Neural progenitor cell (in vitro differentiated cells): ENCODE results near the gene SARDH. TPM values are rescaled to one million over a fixed set of nuclear protein-coding genes. Genes with fewer than 3 reads are reported as not detected.
A peak's percentile ranks its signal among the peaks of the same experiment; 100 is the strongest.

Source experiments
- DNase-seq: peaks from one replicate; pipeline ENCODE4 v3.0.0-alpha.2; 2016; ENCODE audit warnings: low spot score
- H2AFZ ChIP-seq: fragments of 200-600 bp; sonication (generic); replicated peaks from 2 replicates; pipeline ENCODE4 v1.6.1; 2016; ENCODE audit warnings: antibody characterized with exemption
- H3F3A ChIP-seq: fragments of 200-600 bp; sonication (generic); 2 replicates; pipeline ENCODE4 v1.6.1; 2016; ENCODE audit warnings: antibody characterized with exemption, low read depth
- H3K27ac ChIP-seq: fragments of 200-600 bp; sonication (generic); 2 replicates; pipeline ENCODE4 v1.5.1; 2016; ENCODE audit warnings: mild to moderate bottlenecking
- H3K27me3 ChIP-seq: fragments of 200-600 bp; sonication (generic); 2 replicates; pipeline ENCODE4 v1.6.1; 2016; ENCODE audit warnings: mild to moderate bottlenecking, moderate library complexity
- H3K36me3 ChIP-seq: fragments of 200-600 bp; sonication (generic); 2 replicates; pipeline ENCODE4 v1.5.1; 2016
- H3K4me1 ChIP-seq: fragments of 200-600 bp; sonication (generic); 2 replicates; pipeline ENCODE4 v1.6.1; 2016; ENCODE audit warnings: mixed run types
- H3K4me2 ChIP-seq: fragments of 200-600 bp; sonication (generic); 2 replicates; pipeline ENCODE4 v1.6.1; 2016
- H3K4me3 ChIP-seq: fragments of 200-600 bp; sonication (generic); 2 replicates; pipeline ENCODE4 v1.5.1; 2016
- H3K79me2 ChIP-seq: fragments of 200-600 bp; sonication (generic); 2 replicates; pipeline ENCODE4 v1.6.1; 2016; ENCODE audit warnings: low read depth
- H3K9ac ChIP-seq: fragments of 200-600 bp; sonication (generic); 2 replicates; pipeline ENCODE4 v1.6.1; 2016
- H3K9me3 ChIP-seq: fragments of 200-600 bp; sonication (generic); 2 replicates; pipeline ENCODE4 v1.5.1; 2016; ENCODE audit warnings: low read depth
- H4K20me1 ChIP-seq: fragments of 200-600 bp; sonication (generic); 2 replicates; pipeline ENCODE4 v1.6.1; 2016; ENCODE audit warnings: low read depth
- H3K27ac Mint-ChIP-seq: 3 replicates; pipeline ENCODE4 v1.8.0; 2021; ENCODE audit warnings: mixed read lengths
- H3K27me3 Mint-ChIP-seq: 2 replicates; pipeline ENCODE4 v1.8.0; 2022; ENCODE audit warnings: low read depth, mild to moderate bottlenecking, inconsistent platforms, moderate library complexity, mixed read lengths; ENCODE audit not compliant: insufficient read depth
- H3K36me3 Mint-ChIP-seq: 3 replicates; pipeline ENCODE4 v1.8.0; 2021; ENCODE audit warnings: mixed read lengths
- H3K4me1 Mint-ChIP-seq: 3 replicates; pipeline ENCODE4 v1.8.0; 2021; ENCODE audit warnings: mixed read lengths
- H3K4me3 Mint-ChIP-seq: 3 replicates; pipeline ENCODE4 v1.8.0; 2021; ENCODE audit warnings: mild to moderate bottlenecking, moderate library complexity, mixed read lengths
- H3K9me3 Mint-ChIP-seq: 3 replicates; pipeline ENCODE4 v1.8.0; 2020; ENCODE audit warnings: mixed read lengths
- CTCF ChIP-seq: fragments of 200-600 bp; sonication (generic); IDR thresholded peaks from 2 replicates; pipeline ENCODE4 v1.5.1; 2017; ENCODE audit warnings: antibody characterized with exemption, mild to moderate bottlenecking
- EZH2 ChIP-seq: fragments of 200-600 bp; sonication (generic); IDR thresholded peaks from 2 replicates; pipeline ENCODE4 v1.6.1; 2017; ENCODE audit warnings: antibody characterized with exemption, mild to moderate bottlenecking, moderate library complexity
- EZH2phosphoT487 ChIP-seq: fragments of 200-600 bp; sonication (generic); IDR thresholded peaks from 2 replicates; pipeline ENCODE4 v1.6.1; 2017; ENCODE audit warnings: antibody characterized with exemption
- total RNA-seq: library from RNA; depleted of rRNA; stranded (reverse); fragments of >200 nt; gene quantifications from 2 replicates; pipeline ENCODE4 v1.2.3, GENCODE V29; 2015; ENCODE audit warnings: low replicate concordance

The SARDH gene
- total RNA-seq, 1 donor from 2014 or later, result 3.9 TPM

- peak overlapping the region; percentile 54 for H3K27ac Mint-ChIP-seq
- no peak overlapping the region for H3K9ac ChIP-seq
- H3K9me3 Mint-ChIP-seq, result no peaks in the 10 kb centered on the region
These were observed 101.2 kb downstream of the SARDH start for GRCh38 chr9:133636902-133637301.

GRCh38 chr9:133635533-133636531 is 102.3 kb downstream of the SARDH start, which contains the start of gene DBH:
Gene DBH, plus strand, starts transcription at chr9:133636363. Its CDS starts 9 bp downstream, at chr9:133636372.
- Mint-ChIP-seq H3K9me3 (no peaks in the 10 kb centered on the region), H3K4me3 (peak within 1 kb of the TSS; percentile 12), H3K27ac (peak within 1 kb of the TSS; percentile 54), H3K27me3 (peaks cover 10% of the 10 kb centered on the region), H3K36me3 (no peaks in the 10 kb centered on the region), H3K4me1 (peaks cover 49% of the 10 kb centered on the region)
- Histone ChIP-seq H4K20me1 (no peaks in the 10 kb centered on the region), H3K27ac (no peak within 1 kb of the TSS), H3K4me2 (no peak within 1 kb of the TSS), H3F3A (peaks cover 4% of the 10 kb centered on the region), H3K27me3 (no peaks in the 10 kb centered on the region), H3K9ac (no peak within 1 kb of the TSS), H3K9me3 (no peaks in the 10 kb centered on the region), H2AFZ (no peak within 1 kb of the TSS), H3K36me3 (no peaks in the 10 kb centered on the region), H3K4me3 (no peak within 1 kb of the TSS), H3K79me2 (no peaks in the 10 kb centered on the region), H3K4me1 (peaks cover 39% of the 10 kb centered on the region)
- DNase-seq, result no peak
- TF ChIP-seq EZH2, result no peak
- TF ChIP-seq CTCF, result no peak
- no peak for TF ChIP-seq EZH2phosphoT487

More at GRCh38 chr9:133636902-133637301, 101.2 kb downstream of the SARDH start:
- H3K4me1 ChIP-seq, result peaks cover 39% of the 10 kb centered on the region
- TF ChIP-seq EZH2 (no peak), EZH2phosphoT487 (no peak), CTCF (no peak)
- no peak overlapping the region for H3K4me2 ChIP-seq
- H3K36me3 ChIP-seq, result no peaks in the 10 kb centered on the region
- H3F3A ChIP-seq, result peaks cover 4% of the 10 kb centered on the region
- H3K27me3 Mint-ChIP-seq, result peaks cover 8% of the 10 kb centered on the region
- H3K4me1 Mint-ChIP-seq, result peaks cover 55% of the 10 kb centered on the region
- no peak for DNase-seq
- no peaks in the 10 kb centered on the region for H3K79me2 ChIP-seq
- no peaks in the 10 kb centered on the region for H3K27me3 ChIP-seq
- H3K36me3 Mint-ChIP-seq, result no peaks in the 10 kb centered on the region
- H3K9me3 ChIP-seq, result no peaks in the 10 kb centered on the region
- peak overlapping the region; percentile 12 for H3K4me3 Mint-ChIP-seq
- H3K27ac ChIP-seq, result no peak overlapping the region
- no peaks in the 10 kb centered on the region for H4K20me1 ChIP-seq
- no peak overlapping the region for H2AFZ ChIP-seq
- no peak overlapping the region for H3K4me3 ChIP-seq

- Histone ChIP-seq H3K36me3 (no peaks in the 10 kb centered on the region), H3K79me2 (no peaks in the 10 kb centered on the region), H3K9me3 (no peaks in the 10 kb centered on the region), H3K27me3 (no peaks in the 10 kb centered on the region), H4K20me1 (no peaks in the 10 kb centered on the region), H3K9ac (no peak overlapping the region), H2AFZ (no peak overlapping the region), H3F3A (peaks cover 4% of the 10 kb centered on the region), H3K4me1 (peaks cover 39% of the 10 kb centered on the region), H3K4me2 (no peak overlapping the region), H3K27ac (no peak overlapping the region), H3K4me3 (no peak overlapping the region)
- H3K4me1 Mint-ChIP-seq, result peaks cover 42% of the 10 kb centered on the region
- H3K36me3 Mint-ChIP-seq, result no peaks in the 10 kb centered on the region
- TF ChIP-seq EZH2phosphoT487 (no peak), CTCF (no peak), EZH2 (no peak)
- peaks cover 12% of the 10 kb centered on the region for H3K27me3 Mint-ChIP-seq
- H3K9me3 Mint-ChIP-seq, result no peaks in the 10 kb centered on the region
- peak overlapping the region; percentile 51 for H3K27ac Mint-ChIP-seq
- H3K4me3 Mint-ChIP-seq, result no peak overlapping the region
- DNase-seq, result no peak
These were observed 103.1 kb downstream of the SARDH start for GRCh38 chr9:133635098-133635497.
